COLO668 (cell line): ENCODE measurements around the gene PSMB10.

Experiments
- DNase-seq: peaks from one replicate; lab custom pipeline; 2025; ENCODE audit not compliant: unreplicated experiment; lab: John Stamatoyannopoulos, UW

The PSMB10 gene

DNA sequence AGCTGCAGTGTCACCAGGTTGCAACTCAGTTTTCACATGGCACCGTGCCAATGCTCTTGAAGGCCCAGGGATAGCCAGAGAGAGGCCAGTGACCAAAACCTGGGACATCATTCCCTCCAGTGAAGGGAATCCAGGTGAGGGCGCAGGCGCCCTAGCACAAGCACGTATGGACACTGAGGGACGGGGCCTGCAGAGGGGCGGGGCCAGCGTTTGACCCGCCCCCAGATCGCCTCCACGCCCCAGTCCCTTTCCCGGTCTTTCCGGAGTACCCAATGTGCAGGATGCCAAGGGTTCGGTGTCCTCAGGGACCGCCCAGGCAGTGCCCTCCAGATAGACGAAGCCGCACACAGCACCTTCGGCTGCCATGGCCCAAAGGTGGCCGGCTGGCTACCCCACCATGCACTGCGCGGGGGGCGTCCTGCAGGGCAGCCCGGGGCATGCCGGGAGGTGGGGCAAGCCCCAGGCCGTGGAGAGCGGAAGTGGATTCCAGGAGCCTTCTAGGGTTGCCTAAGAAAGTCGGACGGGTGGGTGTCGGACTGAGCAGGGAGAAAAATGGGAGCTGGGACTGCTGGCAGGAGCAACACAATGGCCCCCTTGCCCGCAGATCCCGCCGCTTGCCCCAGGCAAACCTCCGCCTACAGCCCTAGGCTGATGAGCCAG is 27.1 kb upstream of the PSMB10 start:
- DNase-seq = peak; percentile 56

DNA sequence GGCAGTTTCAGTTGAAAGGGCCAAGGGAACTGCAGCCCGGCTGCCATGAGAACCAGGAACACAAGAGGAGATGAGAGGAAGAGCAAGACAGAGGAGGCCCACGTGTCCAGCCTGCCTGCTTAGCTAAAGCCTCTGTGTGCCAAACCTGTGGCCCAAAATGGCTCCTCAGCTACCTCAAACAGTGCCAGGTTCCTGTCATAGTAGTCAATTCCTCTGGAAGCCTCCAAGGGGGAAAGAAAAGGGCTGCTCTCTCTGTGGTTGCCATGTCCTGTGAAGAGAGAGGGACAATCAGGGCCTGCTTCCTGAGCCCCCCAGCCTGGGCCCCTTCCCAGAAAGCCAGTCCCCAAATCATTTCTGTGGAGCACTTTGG is 26.6 kb upstream of the PSMB10 start:
- DNase-seq = no peak

DNA sequence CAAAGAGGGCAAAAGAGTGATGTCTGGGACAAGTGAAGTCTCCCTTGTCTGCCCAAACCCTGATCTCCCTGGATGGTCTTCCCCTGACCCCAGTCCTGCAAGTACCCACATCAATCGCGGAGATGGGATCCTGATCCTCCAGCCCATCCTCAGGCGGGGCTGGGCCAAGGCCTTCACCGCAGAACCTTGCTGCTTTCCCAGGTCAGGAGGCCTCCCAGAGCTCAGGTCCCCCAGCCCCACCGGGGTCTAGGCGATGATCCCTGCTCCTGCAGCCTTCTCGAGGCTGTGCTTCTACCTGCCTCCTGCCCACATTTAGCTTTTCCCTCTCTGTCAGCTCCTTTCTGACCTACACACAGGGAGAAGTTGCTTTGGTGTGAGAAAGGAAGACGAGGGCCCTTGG is 25.5 kb upstream of the PSMB10 start:
- DNase-seq = no peak

DNA sequence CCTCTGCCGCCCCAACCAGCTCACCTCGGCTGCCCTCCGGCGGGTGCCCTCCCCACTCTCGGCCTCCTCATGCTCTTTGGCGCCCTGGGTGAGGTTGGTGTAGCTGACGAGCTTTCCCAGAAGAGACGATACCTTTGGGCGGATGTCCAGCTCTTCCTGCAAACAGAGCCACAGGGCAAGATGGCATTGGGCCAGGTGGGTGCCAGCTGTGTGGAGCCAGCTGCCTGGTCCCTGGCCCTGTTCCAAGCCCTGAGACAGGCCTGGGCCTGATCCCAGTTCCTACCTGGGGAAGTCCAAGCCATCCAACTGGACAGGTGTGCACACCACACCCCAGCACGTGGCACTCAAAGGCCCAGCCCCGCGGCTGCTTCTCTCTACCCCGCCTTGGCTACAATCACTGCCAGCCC is 24.9 kb upstream of the PSMB10 start:
- peak; percentile 98 for DNase-seq

DNA sequence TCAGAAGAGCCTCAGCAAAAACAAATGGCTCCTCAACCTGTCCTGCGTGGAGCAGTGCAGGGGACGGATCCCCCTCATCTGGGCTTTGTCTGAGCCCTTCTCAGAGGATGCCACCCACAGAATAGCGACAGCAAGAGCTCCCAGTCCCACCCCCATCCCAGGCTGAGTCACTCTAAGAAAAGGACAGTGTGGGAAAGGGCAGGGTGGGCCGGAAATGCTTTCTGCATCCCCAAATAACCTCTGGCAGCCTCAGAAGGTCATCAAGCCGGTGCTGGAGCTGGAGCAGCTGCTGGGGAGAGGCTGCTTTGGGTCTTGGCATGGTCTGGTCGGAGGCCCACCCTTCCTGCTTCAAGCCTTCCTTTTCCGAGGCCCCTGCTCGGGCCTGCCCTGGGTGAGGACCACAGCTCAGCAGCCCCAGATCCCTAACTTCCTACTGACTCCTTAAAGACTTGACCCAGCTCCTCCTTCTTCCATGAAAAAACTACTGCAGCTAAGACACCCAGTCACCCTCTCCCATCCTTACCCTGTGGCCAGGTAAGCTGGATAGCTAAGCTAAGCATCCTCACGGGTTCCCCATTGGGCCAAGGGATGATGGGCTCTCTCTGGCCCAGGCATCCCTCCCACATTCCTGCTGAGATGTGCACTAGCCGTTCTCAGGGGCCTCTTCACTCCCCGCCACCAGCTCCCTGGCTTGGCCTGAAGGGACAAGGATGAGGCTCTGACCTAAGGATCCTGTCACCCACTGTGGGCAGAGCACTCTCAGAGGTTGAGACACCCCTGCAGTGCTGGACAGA is 23.1 kb upstream of the PSMB10 start:
- DNase-seq = no peak

DNA sequence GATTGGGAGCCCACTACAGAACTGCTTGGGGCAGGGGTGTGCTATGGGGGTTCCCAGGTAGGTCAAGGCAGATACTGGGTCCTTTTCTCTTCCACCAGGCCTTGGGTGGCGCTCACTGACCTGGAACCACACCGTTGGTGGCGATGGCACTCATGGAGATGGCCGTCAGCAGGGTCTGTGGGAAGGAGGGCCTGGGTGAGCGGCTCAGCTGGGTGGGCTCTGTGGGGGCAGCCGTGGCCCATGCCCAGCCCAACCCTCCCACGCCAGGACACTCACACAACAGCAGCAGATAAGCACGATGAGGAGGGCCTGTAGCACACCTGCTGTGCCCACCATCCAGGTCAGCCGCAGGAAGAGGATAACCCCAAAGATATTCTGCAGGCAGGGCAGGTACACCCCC is 21.0 kb upstream of the PSMB10 start:
- DNase-seq = no peak

DNA sequence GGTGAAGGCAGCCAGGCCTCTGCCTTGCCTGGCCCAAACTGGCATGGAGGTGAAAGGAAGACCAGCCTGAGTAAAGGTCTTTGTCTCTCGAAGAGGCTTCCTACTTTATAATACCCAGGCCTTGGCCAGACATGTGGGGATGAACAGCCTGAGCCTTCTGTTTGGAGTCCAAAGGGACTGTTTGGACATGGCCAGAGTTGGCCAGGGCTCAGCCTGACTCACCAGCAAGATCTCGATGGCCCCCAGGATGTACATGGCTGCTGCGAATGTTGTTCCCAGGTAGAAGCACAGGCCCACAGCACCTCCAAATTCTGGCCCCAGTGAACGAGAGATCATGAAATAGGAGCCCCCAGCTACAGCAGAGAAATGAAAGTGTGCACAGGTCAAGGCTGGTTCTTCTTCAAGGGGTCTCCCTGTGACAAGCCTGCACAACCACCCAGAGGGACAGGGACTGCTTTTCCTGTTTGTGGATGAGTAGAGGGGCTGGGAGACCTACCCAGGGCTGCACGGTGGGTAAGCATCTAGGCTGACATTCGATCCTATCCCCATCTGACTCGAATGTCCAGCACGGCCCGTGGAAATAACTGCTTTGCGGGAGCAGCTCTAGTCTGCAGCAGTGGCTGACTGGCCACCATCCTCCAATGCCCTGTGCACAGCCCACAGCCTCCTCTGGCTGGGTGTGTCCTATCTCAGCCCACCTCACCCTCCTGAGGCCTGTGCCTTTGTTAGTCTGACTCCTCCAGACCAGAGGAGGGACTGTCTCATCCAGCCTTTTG is 18.0 kb upstream of the PSMB10 start:
- no peak for DNase-seq

DNA sequence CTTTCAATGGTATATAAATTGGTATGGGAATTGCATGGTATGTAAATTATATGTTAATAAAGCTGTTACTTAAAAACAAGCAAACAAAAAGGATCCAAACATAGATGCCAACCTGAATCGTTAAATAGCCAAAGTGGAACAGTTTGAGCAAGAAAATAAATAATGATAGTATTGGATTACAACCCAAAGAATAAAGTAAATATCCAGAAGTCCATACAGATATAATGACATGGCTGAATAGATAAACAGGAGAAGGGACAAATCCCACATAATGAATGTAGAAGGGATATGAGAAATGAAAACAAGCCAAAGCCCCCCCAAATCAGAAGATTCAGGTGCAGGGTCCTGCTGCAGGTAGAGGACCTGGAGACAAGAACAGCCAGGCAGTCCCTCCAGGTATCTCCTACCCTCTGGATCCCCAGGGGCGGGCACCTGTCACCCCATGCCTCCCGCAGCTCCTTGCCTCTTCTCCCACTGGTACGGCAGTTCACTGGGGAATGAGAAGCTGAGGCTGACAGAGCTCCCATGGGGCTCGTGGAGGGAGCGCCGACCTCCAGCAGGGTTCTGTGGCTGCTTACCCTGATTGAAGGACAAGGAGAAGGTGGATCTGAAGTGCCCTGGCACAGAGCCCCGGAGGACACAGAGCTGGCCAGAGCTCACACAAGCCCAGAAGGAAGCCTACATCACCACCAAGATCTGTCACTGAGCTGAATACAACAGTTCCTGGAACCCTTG is 17.2 kb upstream of the PSMB10 start:
- no peak for DNase-seq

DNA sequence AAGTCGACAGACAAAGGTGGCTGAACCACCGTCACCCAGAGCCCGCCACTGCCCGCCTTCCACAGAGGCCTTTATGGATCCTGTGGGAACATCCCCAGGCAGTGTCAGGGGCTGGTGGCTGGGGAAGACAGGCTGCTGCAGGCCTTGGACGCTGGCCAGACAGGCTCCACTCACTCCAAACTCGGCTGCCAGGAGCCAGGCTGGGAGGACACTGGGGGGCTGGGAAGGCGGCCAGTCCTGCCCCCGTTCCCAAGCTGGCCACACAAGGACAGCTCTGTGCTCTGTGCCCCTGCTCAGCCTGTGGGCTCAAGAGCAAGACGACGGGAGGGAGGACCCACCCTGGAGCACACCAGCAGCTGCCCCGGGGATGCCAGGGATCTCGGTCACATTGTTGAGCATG is 14.8 kb upstream of the PSMB10 start:
- DNase-seq = no peak

DNA sequence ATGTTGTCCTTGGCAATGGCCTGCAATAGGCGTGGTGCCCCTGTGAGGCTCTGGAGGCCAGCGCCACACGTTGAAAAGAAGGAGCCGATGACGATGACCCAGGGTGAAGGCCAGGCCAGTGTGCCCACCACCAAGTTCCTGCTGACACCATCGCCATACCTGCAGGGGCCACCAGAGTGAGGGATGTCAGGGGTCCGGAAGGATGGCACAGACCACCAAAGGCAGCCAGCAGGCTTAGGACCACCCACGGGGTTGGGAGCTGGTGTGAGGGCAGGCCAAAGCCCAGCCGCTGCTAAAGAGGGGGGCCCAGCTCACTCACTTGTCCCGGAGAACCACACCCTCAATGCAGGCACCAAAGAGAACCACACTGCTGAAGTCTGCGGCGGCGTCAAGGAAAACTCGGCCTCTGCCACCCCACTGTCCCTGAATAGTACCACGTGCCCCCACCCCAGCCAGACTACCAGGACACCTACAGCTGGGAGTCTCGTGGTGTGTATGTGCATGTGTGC is 13.7 kb upstream of the PSMB10 start:
- no peak for DNase-seq

DNA sequence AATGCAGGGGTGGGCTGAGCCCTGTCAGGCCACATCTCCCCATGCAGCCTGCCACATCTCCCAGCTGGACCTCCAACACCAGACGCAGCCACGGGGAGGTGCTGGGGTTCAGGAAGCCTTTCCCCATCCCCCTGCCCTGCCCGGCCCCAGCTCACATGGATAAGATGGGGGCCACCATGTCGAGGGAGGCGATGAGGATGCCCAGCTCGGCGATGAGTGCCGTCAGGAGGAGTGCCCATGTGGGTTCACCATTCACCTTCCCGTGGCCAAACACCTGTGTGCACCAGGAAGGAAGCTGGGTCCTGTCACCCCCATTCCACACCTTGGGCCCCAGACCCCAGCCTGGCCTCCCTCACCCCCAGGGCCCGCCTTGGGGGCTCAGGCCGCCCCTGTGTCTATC is 13.0 kb upstream of the PSMB10 start:
- DNase-seq = no peak

DNA sequence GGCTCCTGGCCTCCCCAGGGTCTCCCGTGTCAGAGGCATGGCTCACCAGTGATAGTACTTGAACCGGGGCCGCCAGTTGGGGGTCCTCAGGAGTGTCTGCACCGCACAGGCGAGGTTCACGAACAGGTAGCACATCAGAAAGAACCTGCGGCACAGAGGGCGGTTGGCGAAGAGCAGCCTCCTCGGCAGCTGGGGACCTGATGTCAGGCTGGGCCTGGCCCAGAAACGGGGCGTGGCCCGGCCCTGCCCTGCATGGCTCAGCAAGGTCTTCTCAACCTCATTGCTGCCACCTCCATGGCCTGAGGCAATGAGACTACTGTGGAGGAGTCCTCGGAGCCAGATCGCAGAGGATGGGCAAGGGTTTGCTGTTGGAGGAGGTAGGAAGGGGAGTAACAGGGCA is 11.4 kb upstream of the PSMB10 start:
- no peak for DNase-seq

DNA sequence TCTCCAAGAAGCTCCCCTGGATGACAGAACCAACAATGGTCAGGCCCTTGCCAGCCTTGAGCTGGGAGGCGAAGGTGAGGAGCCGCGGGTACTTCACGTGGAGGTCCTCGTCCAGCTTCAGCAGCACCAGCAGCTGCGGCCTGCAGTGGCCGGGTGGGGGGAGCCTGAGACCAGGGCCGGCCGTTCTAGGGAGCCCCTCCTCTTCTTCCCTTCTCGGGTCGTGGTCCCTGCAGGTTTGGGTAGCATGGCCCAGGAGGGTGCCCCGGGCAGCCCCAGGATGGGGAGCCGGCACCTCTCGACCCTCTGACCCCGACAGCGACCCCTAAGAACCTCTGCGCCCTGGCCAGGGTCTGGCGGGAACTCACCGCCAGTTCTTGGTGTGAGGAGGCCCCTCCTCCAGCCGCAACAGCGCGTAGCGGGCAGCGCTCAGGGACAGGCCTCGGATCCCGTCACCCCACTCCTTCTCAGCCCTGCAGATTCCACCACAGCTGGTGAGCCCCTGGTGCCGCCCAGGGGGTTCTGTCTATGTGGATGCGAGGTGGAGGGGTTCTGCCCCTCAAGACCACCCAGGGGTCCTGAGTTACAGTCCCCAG is 10.4 kb upstream of the PSMB10 start:
- DNase-seq = no peak

DNA sequence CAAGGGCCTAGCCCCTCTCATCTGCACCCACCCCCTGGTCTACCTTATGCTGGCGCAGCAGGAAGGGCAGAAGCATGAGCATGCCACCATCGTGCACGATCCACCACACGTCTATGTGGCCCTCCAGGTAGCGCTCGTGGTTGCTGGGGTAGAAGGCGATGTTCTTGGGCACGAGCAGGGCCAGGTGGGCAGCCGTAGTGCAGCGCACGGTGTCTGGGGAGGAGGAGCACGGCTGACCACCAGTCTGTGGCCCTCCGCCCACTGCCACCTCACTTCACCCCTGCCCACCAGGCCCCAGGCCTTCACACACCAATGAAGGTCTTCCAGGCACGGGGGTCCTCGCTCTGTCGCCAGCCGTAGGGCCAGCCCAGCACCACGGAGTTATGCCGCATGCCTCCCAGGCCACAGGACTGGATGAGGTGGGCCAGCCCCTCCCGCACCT is 9.5 kb upstream of the PSMB10 start:
- DNase-seq = no peak

DNA sequence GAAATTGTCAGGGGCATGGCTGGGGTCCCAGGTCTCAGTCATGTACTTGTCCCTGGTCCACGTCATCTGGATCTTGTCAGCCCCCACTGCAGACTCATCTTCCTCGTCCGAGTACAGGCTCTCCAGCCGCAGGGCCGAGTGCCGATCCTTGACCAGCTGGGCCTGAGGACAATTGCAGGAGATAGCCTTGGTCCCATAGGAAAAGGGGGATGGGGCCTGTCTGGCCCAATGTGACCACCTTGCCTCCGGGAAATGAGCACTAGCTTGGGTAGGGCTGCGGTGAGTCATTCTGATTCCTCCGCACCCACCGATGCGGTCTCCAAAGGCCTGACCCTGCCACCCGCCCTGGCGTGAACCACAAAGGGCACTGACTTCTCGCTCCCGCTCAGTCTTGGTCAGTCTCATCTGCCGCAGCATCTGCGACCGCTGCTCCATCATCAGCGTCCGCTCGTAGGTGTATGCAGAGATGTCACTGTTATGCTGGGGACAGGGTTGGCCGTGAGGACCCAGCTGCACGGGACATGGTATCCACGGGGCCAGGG is 8.8 kb upstream of the PSMB10 start:
- DNase-seq = no peak

DNA sequence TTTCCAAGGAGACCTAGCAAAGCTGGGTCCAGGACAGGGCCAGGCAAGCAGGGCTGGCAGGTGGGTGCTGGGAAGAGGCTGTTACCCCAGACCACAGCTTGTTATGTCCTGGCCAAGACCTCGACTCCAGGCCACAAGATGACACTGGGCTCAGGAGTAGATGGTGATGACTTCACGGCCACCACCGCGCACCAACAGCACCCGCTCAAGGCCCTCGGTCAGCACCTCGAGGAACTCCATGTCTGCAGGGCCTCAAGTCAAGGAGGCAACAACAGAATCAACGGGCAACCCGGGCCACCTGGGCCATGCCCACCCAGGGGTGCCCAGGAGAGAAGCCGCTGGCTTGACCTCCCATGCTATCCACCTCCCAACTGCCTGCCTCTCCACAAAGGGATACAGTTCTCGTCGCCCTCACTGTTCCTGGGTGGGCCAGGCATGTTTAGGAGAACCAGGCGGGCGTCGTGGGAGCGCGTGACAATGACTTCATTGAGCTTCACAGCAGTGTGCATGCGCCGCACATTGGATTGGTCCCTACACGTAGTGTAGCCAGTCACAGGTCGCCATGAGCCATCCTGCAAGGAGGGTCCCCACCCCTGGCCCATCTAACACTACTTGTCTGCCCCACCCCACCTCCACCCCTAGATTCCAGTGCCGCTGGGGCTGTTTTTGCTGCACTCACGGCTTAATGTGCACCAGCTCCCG is 8.2 kb upstream of the PSMB10 start:
- DNase-seq = no peak

DNA sequence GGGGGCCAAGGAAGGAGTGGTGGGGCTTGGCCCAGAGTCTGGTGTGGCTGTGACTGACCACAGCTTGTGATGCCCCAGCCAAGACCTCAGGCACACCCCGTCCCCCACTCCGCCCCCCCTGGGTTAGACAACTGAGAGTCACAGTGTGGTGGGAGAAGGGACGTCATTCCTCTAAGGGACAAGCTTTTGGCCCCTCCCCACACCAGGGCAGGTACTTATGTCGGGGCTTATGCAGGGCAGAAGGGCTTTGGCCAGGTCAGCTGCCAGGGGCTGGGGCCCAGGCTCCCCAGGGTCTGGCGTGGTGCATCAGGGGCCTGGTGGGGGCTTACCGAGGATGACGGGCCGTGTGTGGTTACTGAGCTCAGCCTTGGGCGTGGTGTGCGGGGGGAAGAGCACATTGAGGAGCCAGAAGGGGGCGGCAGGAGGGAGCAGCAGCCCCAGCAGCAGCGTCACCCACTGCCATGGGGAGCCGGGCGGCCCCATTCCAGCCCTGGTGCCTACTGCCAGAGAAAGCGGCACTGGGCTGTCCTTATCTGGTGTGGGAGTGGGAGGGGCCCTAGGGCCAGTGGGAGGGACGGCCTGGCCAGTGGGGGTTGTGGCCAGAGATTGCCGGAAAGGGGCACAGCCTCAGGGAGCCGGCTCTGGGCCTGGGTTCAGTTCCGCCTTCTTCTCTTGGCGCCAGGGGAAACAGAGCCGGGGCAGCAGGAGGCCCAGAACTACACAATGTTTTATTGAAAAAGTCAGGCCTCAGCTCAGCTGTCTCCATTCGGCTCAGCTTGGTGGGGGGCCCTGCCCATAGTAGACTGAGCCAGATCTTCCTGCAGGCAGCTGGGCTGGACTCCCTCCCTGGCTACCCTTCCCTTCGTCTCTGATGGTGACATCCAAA is 7.2 kb upstream of the PSMB10 start, which contains the start of gene LCAT:
Gene LCAT (minus strand): TSS at position 502 of the 886 bp plus-strand sequence. CDS start 19 bp downstream, at position 483.
- DNase-seq = no peak

DNA sequence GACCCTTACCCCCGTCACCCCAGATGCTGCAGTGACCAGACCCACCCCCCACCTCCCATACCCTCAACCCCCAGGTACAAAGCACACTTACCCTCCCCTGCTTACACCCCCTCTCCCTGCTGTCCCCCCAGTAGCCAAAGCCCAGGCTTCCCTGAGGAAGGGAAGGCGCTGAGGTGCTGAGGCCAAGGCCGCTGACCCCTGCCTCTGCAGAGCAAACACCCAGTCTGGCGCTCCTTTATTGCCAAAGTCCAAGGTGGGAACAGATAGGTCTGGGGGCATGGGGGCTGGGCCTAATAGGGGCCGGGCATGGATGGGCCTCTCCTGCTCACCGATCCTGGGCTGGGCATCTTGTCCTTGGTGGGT is 6.6 kb upstream of the PSMB10 start:
- no peak for DNase-seq
